Stimulated activated CD4-positive, alpha-beta T cell treated with anti-CD3 and anti-CD28 coated beads, Interleukin-2, amount 100 ng/mL, for 24 hours (primary cell): ENCODE measurements around the gene ZMAT5.

Experiments used
- DNase-seq, 2 donors: peaks; one replicate each; pipeline ENCODE4 v3.0.0-alpha.2; 2020

ZMAT5 gene

DNA sequence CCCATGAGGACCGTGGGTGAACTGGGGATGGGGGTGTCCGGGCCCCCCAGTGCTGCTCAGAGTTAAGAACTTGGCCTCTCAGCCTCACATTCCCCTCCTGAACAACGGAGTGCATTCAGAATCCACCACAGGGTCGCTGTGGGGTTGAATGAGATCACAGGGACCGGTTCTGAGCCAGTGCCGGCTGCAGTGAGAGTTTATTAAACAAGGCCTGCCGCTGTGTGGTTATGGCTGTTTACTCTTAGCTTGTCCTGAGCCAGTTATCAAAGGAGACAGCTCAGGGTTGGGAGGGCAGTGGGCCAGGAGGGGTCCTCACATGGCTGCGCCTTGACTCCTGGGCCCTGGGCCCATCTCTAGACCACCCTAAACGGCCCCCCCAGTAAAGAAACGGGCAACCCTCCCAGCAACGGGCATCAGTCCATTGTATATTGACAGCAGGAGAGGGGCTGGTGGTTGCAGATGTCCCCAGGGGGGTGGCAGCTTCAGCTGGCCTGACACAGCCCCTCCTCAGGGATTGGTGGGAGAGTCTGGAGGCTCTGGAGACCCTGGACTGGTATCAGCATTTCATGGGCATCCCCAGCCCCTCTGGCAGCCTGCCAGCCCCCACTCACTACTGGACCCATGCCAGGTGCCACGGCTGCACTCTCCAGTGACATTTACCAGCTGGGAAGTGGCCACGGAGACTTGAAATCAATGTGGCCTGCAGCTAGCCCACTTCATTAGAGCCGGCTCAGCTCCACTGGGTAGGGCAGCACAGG, 62.1 kb downstream of the ZMAT5 start:
- no peak for DNase-seq

DNA sequence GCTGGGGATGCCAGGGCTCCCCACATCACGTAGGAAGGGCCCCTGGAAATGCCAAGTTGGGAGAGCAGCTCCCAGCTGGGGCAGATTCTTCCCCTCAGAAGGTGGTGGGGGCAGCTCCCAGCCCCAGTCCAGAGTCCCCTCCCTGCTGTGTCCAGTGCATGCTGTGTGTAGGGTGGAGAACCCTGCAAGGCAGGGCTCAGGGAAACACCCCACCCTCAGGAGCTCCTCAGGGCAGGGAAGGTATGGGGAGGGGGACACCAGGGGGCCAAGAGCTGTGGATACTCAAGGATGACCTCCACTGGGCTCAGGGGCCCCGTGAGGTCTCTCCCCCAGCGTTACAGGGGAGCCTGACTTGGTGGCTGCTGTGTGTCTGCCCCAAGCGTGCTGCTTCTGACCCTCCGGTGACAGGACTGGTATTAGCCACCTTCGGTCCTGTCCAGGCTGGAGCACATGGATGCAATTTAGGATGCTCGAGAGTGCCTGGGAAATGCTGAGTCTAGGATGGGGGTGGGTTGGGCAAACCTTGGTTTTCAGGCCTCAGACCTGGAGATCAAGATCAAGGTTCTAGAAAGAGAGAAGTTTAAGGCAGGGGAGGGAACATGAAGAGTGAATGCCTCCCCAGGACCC, 63.1 kb downstream of the ZMAT5 start:
- DNase-seq, result no peak

GRCh38 chr22:29702931-29703501, 63.8 kb downstream of the ZMAT5 start:
- no peak for DNase-seq

DNA sequence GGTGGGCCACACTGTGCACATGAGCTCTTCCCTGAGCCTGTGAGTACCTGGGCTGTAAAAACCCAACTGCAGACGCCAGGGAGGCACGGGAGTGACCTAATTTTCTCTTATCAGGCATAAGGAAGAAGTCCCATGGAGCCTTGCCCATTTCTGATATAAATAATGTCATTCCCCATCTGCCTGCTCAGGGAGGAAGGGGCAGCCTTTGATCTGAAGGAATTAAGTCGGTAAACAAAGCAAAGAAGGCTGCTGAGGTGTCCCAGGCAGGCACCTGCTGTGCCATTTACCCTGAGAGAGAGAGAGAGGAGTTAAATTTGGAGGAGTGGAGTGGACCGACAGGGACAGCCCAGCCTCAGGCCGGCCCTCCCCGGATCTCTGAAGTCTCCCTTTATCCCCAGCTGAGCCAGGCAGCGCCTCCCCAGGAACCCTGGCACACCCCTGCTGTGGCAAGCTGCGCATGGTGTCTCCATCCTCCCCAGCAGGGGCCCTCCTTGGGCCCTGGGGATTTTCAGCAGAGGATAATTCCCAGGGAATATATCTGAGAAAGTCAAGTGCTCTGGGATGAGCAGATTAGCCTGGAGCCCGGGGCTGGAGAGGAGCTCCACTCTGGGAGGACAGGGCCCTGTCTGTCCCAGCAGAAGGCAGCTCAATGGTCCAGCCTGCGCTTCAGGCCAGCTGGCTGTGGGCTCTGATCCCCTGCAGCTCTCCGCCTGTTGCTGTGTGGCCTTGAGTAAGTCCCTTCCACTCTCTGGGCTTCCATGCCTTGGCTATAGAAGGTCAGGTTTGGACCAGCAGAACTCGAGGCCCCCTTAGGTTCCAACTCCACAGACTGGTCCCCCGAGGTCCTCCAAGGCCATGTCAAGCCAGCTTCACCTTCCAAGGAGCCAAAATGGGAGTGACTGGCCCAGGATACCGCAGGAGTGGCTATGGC, 64.5 kb downstream of the ZMAT5 start:
- DNase-seq, result no peak

DNA sequence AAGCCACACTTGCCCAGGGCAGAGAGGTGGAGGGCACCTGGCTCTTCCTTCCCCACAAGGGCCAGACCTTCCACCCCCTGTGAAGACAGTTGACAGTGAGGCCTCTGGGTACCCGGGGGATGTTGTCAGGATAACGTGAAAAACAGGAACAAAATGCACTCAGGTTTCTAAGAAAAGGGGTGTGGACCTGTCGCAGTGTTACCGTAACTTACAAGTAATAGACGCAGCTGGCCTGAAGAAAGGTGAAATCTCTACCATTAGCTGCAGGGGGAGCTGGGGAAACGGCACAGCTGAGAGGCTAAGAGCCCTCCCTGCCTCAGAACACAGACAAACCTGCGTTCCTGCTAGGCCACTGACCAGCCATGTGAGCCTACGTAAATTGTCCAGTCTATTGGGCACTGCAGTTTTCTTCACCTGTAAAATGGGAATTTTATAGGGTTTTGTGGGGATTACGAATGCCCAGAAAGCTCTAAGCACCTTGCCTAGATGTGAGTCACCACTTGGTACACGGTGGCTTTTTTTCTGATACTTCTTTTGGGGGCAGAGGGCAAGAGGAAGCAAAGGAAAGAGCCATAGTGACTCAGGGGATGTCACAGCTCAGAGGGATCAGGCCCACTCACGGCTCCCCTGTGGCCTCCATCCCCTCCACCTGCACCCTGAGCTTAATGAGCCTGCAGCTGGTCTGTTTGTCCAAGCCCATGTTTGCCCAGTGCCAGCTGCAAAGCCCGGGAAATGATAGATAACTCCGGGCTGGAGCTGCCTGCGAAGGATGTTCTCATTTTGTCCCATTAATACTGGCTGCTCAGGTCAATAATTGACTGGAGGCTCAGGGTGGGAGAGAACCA, 65.4 kb downstream of the ZMAT5 start:
- DNase-seq, result no peak

DNA sequence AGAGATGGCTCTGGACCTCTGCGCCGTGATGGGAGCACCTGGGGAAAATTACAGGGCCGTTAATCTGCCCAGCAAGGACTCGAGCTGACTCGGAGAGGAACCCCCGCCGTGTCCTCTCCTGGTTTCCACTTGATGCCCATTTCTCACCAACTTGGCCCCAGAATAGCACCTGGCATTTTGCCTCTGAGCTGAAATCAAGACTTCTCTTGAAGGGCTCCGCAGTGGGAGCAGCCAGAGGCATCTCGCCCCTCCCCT, 66.0 kb downstream of the ZMAT5 start:
- DNase-seq, result no peak

GRCh38 chr22:29700206-29700899, 66.5 kb downstream of the ZMAT5 start:
- no peak for DNase-seq

DNA sequence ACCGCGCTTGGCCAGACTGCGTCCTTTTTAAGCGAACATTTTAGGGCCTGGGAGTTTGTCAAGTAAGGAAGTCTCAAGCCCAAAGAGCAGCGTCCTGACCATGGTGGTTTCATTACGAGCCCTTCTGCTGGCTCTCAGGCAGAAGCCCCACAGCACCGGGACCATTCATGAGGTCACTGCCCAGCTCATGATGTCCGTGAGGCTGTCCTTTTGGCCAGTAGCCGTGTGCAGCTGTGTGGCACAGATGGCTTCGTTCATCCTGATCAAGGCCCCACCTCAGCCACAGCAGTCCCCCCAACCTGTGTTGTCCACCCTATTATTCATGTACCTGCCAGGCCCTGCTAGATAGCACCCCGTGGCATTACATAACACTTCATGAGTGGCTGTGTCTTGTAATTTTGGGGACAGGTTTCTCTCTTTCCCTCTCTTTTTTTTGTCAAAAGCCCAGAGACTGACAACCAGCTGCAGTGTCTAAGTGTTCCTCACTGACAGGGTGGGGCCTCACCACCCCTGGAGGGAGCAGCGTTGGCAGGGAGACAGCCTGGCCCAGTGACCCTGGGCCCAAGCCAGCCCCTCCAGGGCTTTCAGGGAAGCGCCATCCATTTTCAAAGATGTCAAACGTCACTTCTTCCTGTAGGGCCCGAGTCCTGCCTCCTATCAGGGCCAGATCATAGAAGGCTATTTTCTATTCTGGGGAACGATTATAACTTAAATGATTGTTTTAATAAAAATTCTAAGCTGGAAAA, 68.8 kb downstream of the ZMAT5 start:
- DNase-seq, result no peak

- DNase-seq, result no peak
These were observed 71.5 kb downstream of the ZMAT5 start for GRCh38 chr22:29695129-29695926.

- DNase-seq, result no peak
These were observed 73.1 kb downstream of the ZMAT5 start for GRCh38 chr22:29693671-29694070.

DNA sequence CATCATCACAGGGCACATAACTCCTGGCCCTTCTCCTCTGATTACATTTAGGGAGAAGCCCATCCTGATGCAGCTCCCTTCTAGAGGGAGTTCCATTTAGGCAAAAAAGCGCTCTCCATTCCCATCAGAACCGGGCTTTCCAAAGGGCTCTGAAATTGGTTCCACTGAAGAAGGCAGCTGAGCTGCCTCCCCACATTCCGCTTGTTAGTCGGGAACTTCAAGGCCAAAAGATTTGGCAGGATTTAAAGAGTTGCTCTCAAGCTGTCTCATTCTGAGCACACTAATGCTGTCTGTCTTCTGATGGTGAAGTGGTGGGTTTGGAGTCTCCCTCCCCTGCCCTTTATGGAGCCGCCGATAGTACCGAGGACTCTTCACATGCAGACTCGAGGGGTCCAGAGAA, 73.6 kb downstream of the ZMAT5 start:
- DNase-seq, result no peak

DNA sequence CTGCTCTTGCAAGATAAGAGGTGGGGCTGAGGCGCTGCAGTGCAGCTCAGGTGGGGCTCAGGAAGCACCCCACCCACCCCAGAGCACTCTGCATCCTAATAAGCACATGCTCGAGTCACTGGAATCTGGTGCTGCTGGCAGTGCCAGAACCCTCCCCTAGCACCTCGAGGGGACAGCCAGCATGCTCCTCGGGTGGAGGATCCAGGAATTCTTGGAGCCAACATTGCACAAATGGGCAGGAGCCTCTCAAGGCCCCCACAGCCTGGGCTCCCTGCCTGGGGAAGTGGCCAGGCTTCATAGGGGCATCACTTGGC, 74.5 kb downstream of the ZMAT5 start:
- DNase-seq, result no peak

GRCh38 chr22:29691636-29692326, 75.0 kb downstream of the ZMAT5 start:
- DNase-seq, result no peak

DNA sequence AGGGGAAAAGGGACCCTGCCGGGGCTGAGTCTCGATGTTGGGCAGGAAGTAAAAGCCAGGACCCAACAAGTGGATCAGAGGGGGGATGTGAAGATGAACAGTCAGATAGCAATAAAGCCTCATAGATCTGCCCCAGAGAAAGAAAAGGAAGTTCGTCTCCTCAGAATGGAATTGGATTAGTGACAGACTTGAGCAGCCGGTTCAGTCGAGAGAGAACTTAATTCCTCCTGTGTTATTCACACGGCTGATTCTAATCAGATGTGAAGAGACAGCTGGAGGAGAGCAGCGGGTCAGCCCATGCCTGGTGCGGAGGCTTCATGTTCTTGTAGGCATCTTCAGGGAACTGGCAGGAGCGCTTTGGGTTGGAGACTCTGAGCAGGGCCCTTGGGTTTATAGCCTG, 76.3 kb downstream of the ZMAT5 start:
- DNase-seq, result no peak

- DNase-seq, result peak; percentile 46 to 55
These were observed 77.0 kb downstream of the ZMAT5 start for GRCh38 chr22:29689880-29690213.

DNA sequence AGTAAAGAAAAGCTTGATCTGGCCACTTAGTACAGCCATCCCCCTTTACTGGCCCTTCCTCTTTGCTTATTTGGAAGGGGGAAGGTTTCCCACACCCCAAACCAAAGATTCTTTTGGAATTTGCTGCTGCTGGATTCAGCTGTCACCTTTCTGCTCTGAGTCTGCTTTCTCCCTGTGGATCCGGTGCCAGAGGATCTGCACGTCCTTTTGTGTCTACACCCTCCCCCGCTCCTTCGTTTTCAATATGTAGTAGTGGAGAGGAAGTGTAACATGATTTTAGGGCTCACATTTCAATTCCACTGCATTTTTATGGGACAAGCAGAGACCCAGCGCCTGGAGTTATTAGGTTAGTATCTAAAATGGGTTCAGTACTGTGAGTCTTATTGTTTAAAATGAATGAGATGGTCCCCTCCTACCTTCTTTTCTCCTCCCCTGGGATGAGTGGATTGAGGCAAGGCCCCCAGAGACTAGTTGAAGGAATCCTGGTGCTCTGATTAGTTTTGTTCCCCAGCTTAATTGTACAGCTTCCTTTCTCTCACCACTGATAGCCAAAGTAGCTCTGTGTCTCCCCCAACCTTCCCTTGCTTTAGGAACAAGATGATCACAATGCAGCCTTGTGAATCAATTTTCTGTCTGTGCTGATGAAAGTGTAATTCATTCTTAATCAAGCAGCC, 77.5 kb downstream of the ZMAT5 start:
- DNase-seq, result no peak

GRCh38 chr22:29684244-29684643, 82.6 kb downstream of the ZMAT5 start:
- no peak for DNase-seq

- no peak for DNase-seq
These were observed 83.3 kb downstream of the ZMAT5 start for GRCh38 chr22:29683536-29683935.
